Astrocyte of the cerebellum (primary cell): ENCODE data around the gene KCNA5.

Source experiments
- DNase-seq: peaks from one replicate; pipeline ENCODE4 v3.0.0-alpha.2; 2011; ENCODE audit warnings: low read depth
- H3K4me3 ChIP-seq: 2 replicates; pipeline ENCODE4 v1.5.1; 2011; ENCODE audit warnings: mild to moderate bottlenecking, low read depth, low read length, moderate library complexity
- in situ Hi-C: cut with HindIII; loops from 2 replicates; pipeline ENCODE4 v1.10.0; 2017; ENCODE audit warnings: low sequenced_read_pairs
- TF ChIP-seq, protein P1 (sequence below): IDR thresholded peaks from 2 replicates; pipeline ENCODE4 v1.5.1; 2012; ENCODE audit warnings: low read length, low read depth, moderate library complexity, mild to moderate bottlenecking; ENCODE audit errors: missing control alignments

Gene KCNA5

DNA sequence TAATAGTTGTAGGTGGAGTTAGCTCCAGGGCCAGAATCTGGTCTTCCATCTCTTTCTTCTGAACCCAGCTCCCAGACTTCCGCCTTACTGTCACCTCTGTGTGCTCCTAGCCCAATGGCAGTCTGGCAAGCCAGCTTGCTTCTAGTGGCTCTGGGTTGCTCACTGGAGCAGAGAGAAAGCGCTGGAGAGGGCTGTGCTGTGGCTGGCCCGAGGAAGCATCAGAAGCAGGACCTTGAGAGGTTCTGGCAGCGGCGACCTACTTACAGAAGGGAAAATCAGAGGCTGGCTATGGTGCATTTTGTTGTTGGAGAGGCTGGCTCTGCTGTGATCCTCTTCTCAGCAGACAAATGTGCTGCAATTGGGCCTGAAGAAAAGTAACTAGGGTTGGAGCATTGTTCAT is 28.6 kb downstream of the KCNA5 start:
- in situ Hi-C loops, result no loop called here
- DNase-seq, result no peak
- TF ChIP-seq, protein P1, sequence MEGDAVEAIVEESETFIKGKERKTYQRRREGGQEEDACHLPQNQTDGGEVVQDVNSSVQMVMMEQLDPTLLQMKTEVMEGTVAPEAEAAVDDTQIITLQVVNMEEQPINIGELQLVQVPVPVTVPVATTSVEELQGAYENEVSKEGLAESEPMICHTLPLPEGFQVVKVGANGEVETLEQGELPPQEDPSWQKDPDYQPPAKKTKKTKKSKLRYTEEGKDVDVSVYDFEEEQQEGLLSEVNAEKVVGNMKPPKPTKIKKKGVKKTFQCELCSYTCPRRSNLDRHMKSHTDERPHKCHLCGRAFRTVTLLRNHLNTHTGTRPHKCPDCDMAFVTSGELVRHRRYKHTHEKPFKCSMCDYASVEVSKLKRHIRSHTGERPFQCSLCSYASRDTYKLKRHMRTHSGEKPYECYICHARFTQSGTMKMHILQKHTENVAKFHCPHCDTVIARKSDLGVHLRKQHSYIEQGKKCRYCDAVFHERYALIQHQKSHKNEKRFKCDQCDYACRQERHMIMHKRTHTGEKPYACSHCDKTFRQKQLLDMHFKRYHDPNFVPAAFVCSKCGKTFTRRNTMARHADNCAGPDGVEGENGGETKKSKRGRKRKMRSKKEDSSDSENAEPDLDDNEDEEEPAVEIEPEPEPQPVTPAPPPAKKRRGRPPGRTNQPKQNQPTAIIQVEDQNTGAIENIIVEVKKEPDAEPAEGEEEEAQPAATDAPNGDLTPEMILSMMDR, result no peak
- H3K4me3 ChIP-seq, result no peak overlapping the region

DNA sequence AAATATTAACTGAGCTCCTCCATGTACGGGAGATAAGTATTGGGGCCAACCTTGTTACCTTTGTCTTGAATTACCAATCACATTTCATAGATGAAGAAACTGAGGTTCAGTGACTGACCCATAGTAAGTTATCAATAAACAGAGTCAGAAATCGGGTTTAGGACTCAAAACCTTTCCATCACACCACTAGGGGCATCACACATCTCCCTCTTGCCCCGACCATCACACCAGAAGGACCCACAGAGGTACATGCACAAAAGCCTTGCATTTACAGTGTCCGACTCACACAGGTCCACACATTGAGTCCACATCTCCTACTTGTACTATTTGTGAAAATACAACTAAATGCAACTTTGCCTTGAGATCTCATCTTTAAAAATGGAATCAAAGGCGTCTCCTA is 29.4 kb downstream of the KCNA5 start:
- no peak for DNase-seq
- in situ Hi-C loops, result no loop called here
- H3K4me3 ChIP-seq, result no peak overlapping the region
- TF ChIP-seq, protein P1, result peak; percentile 3

DNA sequence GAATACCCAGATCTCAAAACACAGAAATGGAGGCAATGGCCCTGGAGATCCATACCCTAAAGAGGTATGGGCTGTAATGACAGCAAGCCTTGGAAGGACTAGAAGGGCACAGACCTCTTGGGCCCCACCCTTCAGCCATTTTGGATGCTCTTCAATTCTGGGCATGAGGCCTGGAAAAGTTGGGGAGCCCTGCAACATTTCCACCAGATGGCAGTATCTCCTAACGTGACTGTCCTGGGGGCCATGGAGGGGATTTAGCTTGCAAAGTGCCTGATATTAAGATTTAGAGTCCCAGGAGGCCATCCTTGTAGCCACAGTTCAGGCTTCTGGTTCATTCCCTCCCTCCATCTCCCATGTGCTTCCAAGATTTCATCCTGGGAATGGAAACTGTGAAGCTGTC is 30.2 kb downstream of the KCNA5 start:
- no peak for DNase-seq
- in situ Hi-C loops, result no loop called here
- TF ChIP-seq, protein P1, result peak; percentile 49
- no peak overlapping the region for H3K4me3 ChIP-seq

DNA sequence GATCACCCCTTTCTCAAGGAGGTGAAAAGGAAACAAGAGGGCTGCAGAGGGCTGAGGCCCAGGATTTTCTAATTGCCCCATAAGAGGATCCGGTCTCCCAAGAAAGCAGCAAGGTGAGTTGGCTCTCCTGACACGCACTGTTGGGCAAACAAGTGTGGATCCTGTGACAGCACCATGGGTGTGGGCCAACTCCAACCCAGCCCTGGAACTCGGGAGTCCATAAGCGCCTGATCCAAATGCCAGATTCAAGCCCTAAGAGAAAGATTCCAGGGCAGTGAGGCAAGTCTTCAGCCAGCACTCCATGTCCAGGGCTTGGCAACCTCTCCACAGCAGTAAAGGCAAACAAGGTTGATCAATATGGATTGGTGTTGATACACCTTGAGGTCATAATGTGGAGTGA is 33.1 kb downstream of the KCNA5 start:
- no peak for DNase-seq
- no peak overlapping the region for H3K4me3 ChIP-seq
- in situ Hi-C loops, result no loop called here
- TF ChIP-seq, protein P1, result no peak

DNA sequence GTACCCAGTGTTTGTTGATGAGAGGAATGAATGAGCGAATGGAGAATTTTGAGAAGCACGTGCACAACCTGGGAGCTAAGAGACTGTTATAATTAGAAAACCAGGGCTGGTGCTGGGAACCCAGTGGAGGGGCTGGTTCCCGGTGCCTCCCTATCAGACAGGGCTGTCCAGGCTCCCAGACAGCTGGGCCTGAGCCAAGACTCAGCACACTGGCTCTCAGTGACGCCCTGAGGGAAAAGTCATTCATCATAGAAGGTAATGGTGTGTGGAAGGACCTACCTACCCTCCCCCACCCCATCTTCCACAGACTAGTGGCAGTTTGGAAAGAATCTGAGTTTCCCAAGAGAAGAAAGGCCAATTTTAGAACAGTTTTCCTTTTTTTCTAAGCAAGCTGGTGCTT is 34.7 kb downstream of the KCNA5 start:
- in situ Hi-C loops, result no loop called here
- DNase-seq, result no peak
- TF ChIP-seq, protein P1, result no peak
- no peak overlapping the region for H3K4me3 ChIP-seq

DNA sequence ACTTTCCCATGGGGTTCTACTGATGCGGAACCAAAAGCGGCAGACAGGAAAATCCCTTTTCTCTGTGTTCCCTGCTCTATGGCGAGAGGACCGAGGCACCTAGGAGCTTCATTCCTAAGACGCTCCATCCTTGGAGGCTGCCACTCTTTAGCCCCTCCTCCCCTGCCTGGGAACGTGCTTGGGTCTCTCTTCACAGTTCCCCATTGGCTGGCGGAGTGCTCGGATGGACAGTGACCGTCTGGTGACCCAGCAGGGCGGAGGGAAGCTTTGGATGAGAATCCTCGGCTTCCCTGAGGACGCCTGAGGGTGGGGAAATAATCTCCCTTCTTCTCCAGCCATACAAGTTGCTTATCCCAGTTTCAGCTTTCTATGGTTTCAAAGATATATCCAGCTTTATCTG is 37.3 kb downstream of the KCNA5 start:
- TF ChIP-seq, protein P1, result no peak
- in situ Hi-C loops, result loop anchor here (10.0 kb wide), 1 partner anchor 84 kb away; no protein-coding TSS in a partner anchor
- no peak for DNase-seq
- H3K4me3 ChIP-seq, result no peak overlapping the region
